AG04450 (cell line): ENCODE results near the gene TINCR. TPM values are rescaled to one million over a fixed set of nuclear protein-coding genes. Genes with fewer than 3 reads are reported as not detected.

ENCODE experiments used
- CTCF ChIA-PET: fragments of 300-600, 350-600 bp; formaldehyde crosslinking; extraction: SDS; loops from one replicate; lab custom pipeline; 2022; ENCODE audit warnings: antibody characterized with exemption, inconsistent platforms; lab: Charles Lee
- POLR2A ChIA-PET: fragments of 350-600 bp; formaldehyde crosslinking; extraction: SDS; loops from one replicate; lab custom pipeline; 2021; ENCODE audit warnings: antibody characterized with exemption, inconsistent platforms; lab: Yijun Ruan, JAX
- DNase-seq: peaks from one replicate; pipeline ENCODE4 v3.0.0-alpha.2; 2011; ENCODE audit warnings: low read depth, low spot score
- H3K27ac ChIP-seq: one replicate; pipeline ENCODE4 v1.5.1; 2012; ENCODE audit warnings: low read depth, low read length, control low read depth
- H3K27me3 ChIP-seq: one replicate; pipeline ENCODE4 v1.6.0; 2012; ENCODE audit warnings: low read length; ENCODE audit not compliant: control insufficient read depth, insufficient read depth
- H3K4me3 ChIP-seq: 2 replicates; pipeline ENCODE4 v1.5.1; 2011; ENCODE audit warnings: mild to moderate bottlenecking, low read depth, low read length, control low read depth
- H3K9me3 ChIP-seq: 2 replicates; pipeline ENCODE4 v1.5.1; 2012; ENCODE audit warnings: low read length; ENCODE audit not compliant: control insufficient read depth, insufficient read depth
- CTCF ChIP-seq: IDR thresholded peaks from 2 replicates; pipeline ENCODE4 v1.5.1; 2011; ENCODE audit warnings: low read depth, low read length, control low read depth, inconsistent platforms
- polyA minus RNA-seq: library from RNA; depleted of rRNA, polyadenylated mRNA; stranded (reverse); fragments of >200 nt; gene quantifications from 2 replicates; pipeline ENCODE4 v1.2.3, GENCODE V29; 2011; rRNA and poly(A)+ RNA removed
- polyA plus RNA-seq: library from polyadenylated mRNA; depleted of rRNA; stranded (reverse); fragments of >200 nt; gene quantifications from 2 replicates; pipeline ENCODE4 v1.2.3, GENCODE V29; 2011; rRNA removed

Gene TINCR
- polyA plus RNA-seq (0.04 TPM in 1 of 2 replicates, not detected in the other), polyA minus RNA-seq (not detected in 2 replicates)

DNA sequence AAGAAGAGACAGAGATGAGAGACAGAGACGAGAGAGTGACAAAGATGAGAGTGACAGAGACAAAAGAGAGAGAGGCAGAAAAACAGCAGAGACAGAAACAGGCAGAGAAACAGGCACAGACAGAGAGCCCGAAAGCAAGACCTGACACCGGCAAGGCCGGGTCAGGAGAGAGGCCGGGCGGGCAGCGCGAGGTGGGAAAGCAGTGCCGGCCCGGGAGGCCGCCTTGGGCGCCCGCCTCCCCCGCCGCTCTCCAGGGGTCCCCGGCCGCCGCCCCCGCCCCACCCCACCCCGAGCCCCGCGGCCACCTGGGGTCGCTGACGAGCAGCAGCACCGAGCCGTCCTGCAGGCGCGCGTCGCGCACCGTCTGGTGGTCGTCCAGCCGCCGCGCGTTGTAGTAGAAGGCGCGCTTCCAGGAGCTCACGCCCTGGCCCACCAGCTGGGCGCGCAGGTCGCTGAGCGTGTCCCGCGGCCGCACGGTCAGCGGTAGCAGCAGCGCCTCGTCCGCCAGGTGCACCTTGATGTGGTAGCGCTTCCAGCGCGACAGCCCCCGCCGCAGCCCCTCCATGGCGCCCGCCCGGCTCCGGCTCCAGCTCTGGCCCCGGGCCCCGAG lies at the start of gene TINCR:
TSS of gene TINCR (minus strand) at position 594 of the 610 bp plus-strand sequence.
- DNase-seq = no peak
- H3K27ac ChIP-seq = no peak within 1 kb of the TSS
- no peak within 1 kb of the TSS for H3K4me3 ChIP-seq
- CTCF ChIA-PET = no interaction called here
- POLR2A ChIA-PET = no interaction called here
- TF ChIP-seq CTCF = no peak
- H3K27me3 ChIP-seq = peaks cover 22% of the 10 kb centered on the region
- H3K9me3 ChIP-seq = peaks cover 3% of the 10 kb centered on the region; the same call in 1 of the 2 replicates

DNA sequence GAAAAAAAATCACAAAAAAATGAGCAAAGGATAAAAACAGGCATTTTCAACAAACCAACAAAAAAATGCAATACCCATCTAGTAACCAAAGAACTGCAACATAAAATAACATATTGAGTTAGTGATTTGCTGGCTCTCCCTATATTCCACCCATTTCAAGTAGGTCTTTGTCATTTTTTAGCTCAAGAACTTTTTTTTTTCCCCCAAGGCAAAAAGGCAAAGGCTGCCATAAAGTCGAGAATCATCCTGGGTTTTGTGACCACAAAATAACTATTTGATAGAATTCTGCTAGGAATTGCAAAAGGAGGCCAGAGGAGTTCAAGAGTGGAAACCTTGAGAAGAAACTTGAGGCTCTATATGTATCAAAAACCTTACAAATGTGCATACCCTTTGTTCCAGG lies 49.3 kb upstream of the TINCR start:
- no peak overlapping the region for H3K4me3 ChIP-seq
- CTCF ChIA-PET = interaction anchor here (0.7 kb wide), 1 partner anchor 51 kb away, joined by 5 read pairs; no protein-coding TSS in a partner anchor
- POLR2A ChIA-PET = no interaction called here
- no peak for TF ChIP-seq CTCF
- DNase-seq = no peak
- H3K27ac ChIP-seq = no peak overlapping the region
- H3K9me3 ChIP-seq = no peaks in the 10 kb centered on the region
- no peaks in the 10 kb centered on the region for H3K27me3 ChIP-seq

GRCh38 chr19:5615756-5616327 lies 48.1 kb upstream of the TINCR start:
- CTCF ChIA-PET = interaction anchor here (0.6 kb wide), 1 partner anchor 9 kb away, joined by 3 read pairs; no protein-coding TSS in a partner anchor
- no peak for TF ChIP-seq CTCF
- no peak for DNase-seq
- Histone ChIP-seq H3K27me3 (no peaks in the 10 kb centered on the region), H3K4me3 (no peak overlapping the region), H3K27ac (peak overlapping the region; percentile 24), H3K9me3 (no peaks in the 10 kb centered on the region)
- POLR2A ChIA-PET = interaction anchor here (0.6 kb wide), 1 partner anchor 18 kb away, joined by 4 read pairs; no protein-coding TSS in a partner anchor

GRCh38 chr19:5612891-5613865 lies 45.4 kb upstream of the TINCR start:
- Histone ChIP-seq H3K27ac (no peak overlapping the region), H3K27me3 (no peaks in the 10 kb centered on the region), H3K4me3 (no peak overlapping the region), H3K9me3 (no peaks in the 10 kb centered on the region)
- no peak for TF ChIP-seq CTCF
- ChIA-PET CTCF (interaction anchor here (0.6 kb wide), 1 partner anchor 415 kb away, joined by 3 read pairs; no protein-coding TSS in a partner anchor), POLR2A (no interaction called here)
- DNase-seq = no peak
